Colon (tissue), 2 donors: ENCODE results near the gene COG7.
"Not testable (repeated sequence)": the region's sequence is repeated elsewhere in the genome, so short reads cannot be mapped to it uniquely, and the experiment has no call there.

Experiments used
- FAIRE-seq: peaks from 2 replicates; lab custom pipeline; 2012; peaks lifted over from hg19 to GRCh38; lab: Jason Lieb, UNC
- donor health status: control.
- donor health status: control.

The COG7 gene

GRCh38 chr16:23383881-23384280 lies 69.1 kb downstream of the COG7 start:
- FAIRE-seq: no peak

- FAIRE-seq: no peak
Measured at GRCh38 chr16:23382279-23382678, 70.7 kb downstream of the COG7 start.

- FAIRE-seq: not testable (repeated sequence)
Measured at GRCh38 chr16:23381702-23382101, 71.3 kb downstream of the COG7 start.

GRCh38 chr16:23380501-23380951 lies 72.5 kb downstream of the COG7 start:
- FAIRE-seq: no peak

GRCh38 chr16:23379707-23380106 lies 73.3 kb downstream of the COG7 start:
- no peak for FAIRE-seq

- no peak for FAIRE-seq
Measured at GRCh38 chr16:23378921-23379320, 74.1 kb downstream of the COG7 start.

GRCh38 chr16:23378256-23378655 lies 74.7 kb downstream of the COG7 start:
- no peak for FAIRE-seq

GRCh38 chr16:23377071-23377931 lies 75.7 kb downstream of the COG7 start:
- FAIRE-seq: no peak

GRCh38 chr16:23375643-23376042 lies 77.3 kb downstream of the COG7 start:
- FAIRE-seq: no peak

- FAIRE-seq: no peak
Measured at GRCh38 chr16:23374721-23375510, 78.1 kb downstream of the COG7 start.

- no peak for FAIRE-seq
Measured at GRCh38 chr16:23373436-23374219, 79.4 kb downstream of the COG7 start.

- no peak for FAIRE-seq
Measured at GRCh38 chr16:23371368-23371767, 81.6 kb downstream of the COG7 start.

- no peak for FAIRE-seq
Measured at GRCh38 chr16:23369416-23369815, 83.6 kb downstream of the COG7 start.

GRCh38 chr16:23368469-23368868 lies 84.5 kb downstream of the COG7 start:
- FAIRE-seq: no peak

- no peak for FAIRE-seq
Measured at GRCh38 chr16:23367988-23368387, 85.0 kb downstream of the COG7 start.

GRCh38 chr16:23367564-23367963 lies 85.4 kb downstream of the COG7 start:
- FAIRE-seq: no peak

GRCh38 chr16:23366341-23366740 lies 86.6 kb downstream of the COG7 start:
- not testable (repeated sequence) for FAIRE-seq

- FAIRE-seq: no peak
Measured at GRCh38 chr16:23365602-23366240, 87.3 kb downstream of the COG7 start.

- FAIRE-seq: no peak
Measured at GRCh38 chr16:23362460-23363317, 90.3 kb downstream of the COG7 start.

GRCh38 chr16:23359092-23359760 lies 93.8 kb downstream of the COG7 start:
- FAIRE-seq: no peak
